Liver (tissue), 9 donors: ENCODE results near the gene ABCG2. TPM values are rescaled to one million over a fixed set of nuclear protein-coding genes. Genes with fewer than 3 reads are reported as not detected.

Source experiments
- DNase-seq: peaks from one replicate; pipeline ENCODE4 v3.0.0-alpha.2; 2017; ENCODE audit warnings: low spot score
- H3K27ac ChIP-seq, 2 donors: one replicate each; pipeline ENCODE4 v1.7.0; 2013; ENCODE audit warnings: inconsistent platforms in 2 of 2, low read length in 2 of 2, control low read depth in 1 of 2, low read depth in 1 of 2, mild to moderate bottlenecking in 1 of 2
- H3K27me3 ChIP-seq, 4 donors: one replicate each; pipeline versions ENCODE4 v1.6.1 to v1.7.0; 2013; ENCODE audit warnings: low read length in 3 of 4, inconsistent platforms in 1 of 4, mild to moderate bottlenecking in 1 of 4, moderate library complexity in 1 of 4; ENCODE audit not compliant: control insufficient read depth in 4 of 4, insufficient read depth in 4 of 4
- H3K36me3 ChIP-seq, 4 donors: one replicate each; pipeline versions ENCODE4 v1.6.1 to v1.7.0; 2013; ENCODE audit warnings: low read length in 3 of 4, mild to moderate bottlenecking in 3 of 4, low read depth in 1 of 4, moderate library complexity in 1 of 4; ENCODE audit not compliant: control insufficient read depth in 4 of 4, insufficient read depth in 3 of 4
- H3K4me1 ChIP-seq, 4 donors: one replicate each; pipeline versions ENCODE4 v1.6.1 to v1.7.0; 2013; ENCODE audit warnings: low read length in 3 of 4, mild to moderate bottlenecking in 3 of 4, moderate library complexity in 1 of 4; ENCODE audit not compliant: control insufficient read depth in 4 of 4, insufficient read depth in 4 of 4
- H3K4me3 ChIP-seq, 3 donors: one replicate each; pipeline versions ENCODE4 v1.6.1 to v1.7.0; 2013; ENCODE audit warnings: low read length in 3 of 3, control low read depth in 1 of 3, low read depth in 1 of 3, mild to moderate bottlenecking in 1 of 3
- H3K9ac ChIP-seq, 2 donors: one replicate each; pipeline ENCODE4 v1.7.0; 2013; ENCODE audit warnings: low read length in 2 of 2, mild to moderate bottlenecking in 2 of 2, moderate library complexity in 2 of 2, control low read depth in 1 of 2, low read depth in 1 of 2
- H3K9me3 ChIP-seq, 4 donors: one replicate each; pipeline versions ENCODE4 v1.6.1 to v1.7.0; 2013; ENCODE audit warnings: low read length in 3 of 4; ENCODE audit not compliant: control insufficient read depth in 4 of 4
- ATF3 ChIP-seq: IDR thresholded peaks from 2 replicates; pipeline ENCODE4 v1.6.1; 2016; ENCODE audit warnings: antibody characterized with exemption
- CTCF ChIP-seq: fragments of 150-350 bp; IDR thresholded peaks from 2 replicates; pipeline ENCODE4 v1.5.1; 2017; ENCODE audit warnings: improper control_type of control experiment, low read depth, low read length; ENCODE audit not compliant: missing input control
- EGR1 ChIP-seq, 2 donors: IDR thresholded peaks; 2 replicates each; pipeline ENCODE4 v1.6.1; 2016 to 2018; ENCODE audit warnings: antibody characterized with exemption in 2 of 2, low read depth in 2 of 2
- FOXA1 ChIP-seq: IDR thresholded peaks from 2 replicates; pipeline ENCODE4 v1.6.1; 2016; ENCODE audit warnings: antibody characterized with exemption
- FOXA2 ChIP-seq: IDR thresholded peaks from 2 replicates; pipeline ENCODE4 v1.6.1; 2016; ENCODE audit warnings: antibody characterized with exemption
- GABPA ChIP-seq, 2 donors: IDR thresholded peaks in 1 of 2; conservative IDR thresholded peaks in 1 of 2; 2 replicates each; pipeline ENCODE4 v1.6.1; 2016; ENCODE audit warnings: antibody characterized with exemption in 2 of 2, mild to moderate bottlenecking in 1 of 2, moderate library complexity in 1 of 2
- HNF4A ChIP-seq, 2 donors: conservative IDR thresholded peaks; 2 replicates each; pipeline ENCODE4 v1.6.1; 2016; ENCODE audit warnings: antibody characterized with exemption in 2 of 2, mild to moderate bottlenecking in 2 of 2
- HNF4G ChIP-seq: IDR thresholded peaks from 2 replicates; pipeline ENCODE4 v1.6.1; 2016; ENCODE audit warnings: antibody characterized with exemption
- JUND ChIP-seq, 2 donors: IDR thresholded peaks; 2 replicates each; pipeline ENCODE4 v1.6.1; 2016; ENCODE audit warnings: antibody characterized with exemption in 2 of 2
- NR2F2 ChIP-seq: IDR thresholded peaks from 2 replicates; pipeline ENCODE4 v1.6.1; 2016; ENCODE audit warnings: antibody characterized with exemption
- RAD21 ChIP-seq, 2 donors: IDR thresholded peaks; 2 replicates each; pipeline ENCODE4 v1.6.1; 2016; ENCODE audit warnings: antibody characterized with exemption in 2 of 2, mild to moderate bottlenecking in 2 of 2
- RXRA ChIP-seq, 2 donors: IDR thresholded peaks; 2 replicates each; pipeline ENCODE4 v1.6.1; 2017 to 2018; ENCODE audit warnings: antibody characterized with exemption in 2 of 2, mild to moderate bottlenecking in 1 of 2
- SP1 ChIP-seq: IDR thresholded peaks from 2 replicates; pipeline ENCODE4 v1.6.1; 2018; ENCODE audit warnings: antibody characterized with exemption, mild to moderate bottlenecking
- TAF1 ChIP-seq: conservative IDR thresholded peaks from 2 replicates; pipeline ENCODE4 v1.6.1; 2016; ENCODE audit warnings: antibody characterized with exemption, mild to moderate bottlenecking
- YY1 ChIP-seq: IDR thresholded peaks from 2 replicates; pipeline ENCODE4 v1.6.1; 2016; ENCODE audit warnings: antibody characterized with exemption, mild to moderate bottlenecking
- ZBTB33 ChIP-seq: IDR thresholded peaks from 2 replicates; pipeline ENCODE4 v1.6.1; 2016; ENCODE audit warnings: antibody characterized with exemption
- WGBS: extraction: QIAGEN DNeasy Blood & Tissue Kit; methylation state at CpG from one replicate; pipeline ENCODE4 v1.1.7; 2013; 5-methylcytosine and 5-hydroxymethylcytosine counted together
- polyA plus RNA-seq, 2 donors: library from polyadenylated mRNA; stranded (reverse) in 1 of 2; unstranded in 1 of 2; fragments of 200-250 nt in 1 of 2; fragments of >200 nt in 1 of 2; fragmentation: Nextera tagmentation in 1 of 2; extraction: Ambion mirVana in 1 of 2; gene quantifications; one replicate each; pipeline versions ENCODE4 v1.2.1 to v1.2.3, GENCODE V29; 2013 to 2015
- total RNA-seq, 2 donors: library from RNA; depleted of rRNA; stranded (reverse); fragments of >200 nt; gene quantifications; one replicate each; pipeline ENCODE4 v1.2.3, GENCODE V29; 2014
- TF ChIP-seq, protein P1 (sequence below): IDR thresholded peaks from 2 replicates; pipeline ENCODE4 v1.6.1; 2016; ENCODE audit warnings: antibody characterized with exemption
- TF ChIP-seq, protein P2 (sequence below): IDR thresholded peaks from 2 replicates; pipeline ENCODE4 v1.6.1; 2016; ENCODE audit warnings: antibody characterized with exemption, mild to moderate bottlenecking
- donor health status: healthy.
- donor health status: healthy.
- donor health status: healthy.
- donor health status: healthy.
- donor health status: healthy.

The ABCG2 gene
- total and polyA plus RNA-seq, 4 donors: 1.9 to 23.6 (median 7.0) TPM

DNA sequence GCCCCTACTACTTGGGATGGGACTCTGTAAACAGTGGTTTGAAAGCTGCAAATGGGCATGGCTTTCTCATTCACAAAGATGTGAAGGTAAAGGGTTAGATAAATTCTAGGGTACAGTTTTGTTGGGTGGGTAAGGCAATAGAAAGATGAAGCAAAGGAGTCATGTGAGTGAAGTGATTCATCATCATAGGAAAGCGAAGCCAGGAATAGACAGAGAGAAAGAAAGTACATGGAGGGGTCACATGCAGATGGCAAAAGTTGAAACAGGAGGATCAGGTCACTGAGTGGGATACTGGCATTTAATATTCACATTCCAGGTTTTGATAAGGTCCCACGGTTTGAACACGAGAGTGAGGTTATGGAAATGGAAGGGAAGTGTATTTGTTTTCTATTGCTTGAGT is 8.2 kb upstream of the ABCG2 start:
- H3K27me3 ChIP-seq: no peaks in the 10 kb centered on the region
- H3K9ac ChIP-seq: no peak overlapping the region
- DNase-seq: no peak
- TF ChIP-seq HNF4G (no peak), RXRA (IDR thresholded peaks at IDR 0.05) (no peak), TAF1 (no peak), FOXA1 (no peak), ZBTB33 (no peak), NR2F2 (no peak), GABPA (IDR thresholded peaks at IDR 0.05 in 1 of 2, conservative IDR thresholded peaks at IDR 0.05 in 1 of 2) (no peak), SP1 (no peak)
- H3K4me1 ChIP-seq: peaks cover 0 to 3% (median 1%) of the 10 kb centered on the region in 4 donors
- no peak overlapping the region for H3K27ac ChIP-seq
- no peaks in the 10 kb centered on the region for H3K9me3 ChIP-seq
- H3K36me3 ChIP-seq: no peaks in the 10 kb centered on the region
- 86% methylated on average over 3 of the region's 3 CpGs for WGBS
- H3K4me3 ChIP-seq: no peak overlapping the region

DNA sequence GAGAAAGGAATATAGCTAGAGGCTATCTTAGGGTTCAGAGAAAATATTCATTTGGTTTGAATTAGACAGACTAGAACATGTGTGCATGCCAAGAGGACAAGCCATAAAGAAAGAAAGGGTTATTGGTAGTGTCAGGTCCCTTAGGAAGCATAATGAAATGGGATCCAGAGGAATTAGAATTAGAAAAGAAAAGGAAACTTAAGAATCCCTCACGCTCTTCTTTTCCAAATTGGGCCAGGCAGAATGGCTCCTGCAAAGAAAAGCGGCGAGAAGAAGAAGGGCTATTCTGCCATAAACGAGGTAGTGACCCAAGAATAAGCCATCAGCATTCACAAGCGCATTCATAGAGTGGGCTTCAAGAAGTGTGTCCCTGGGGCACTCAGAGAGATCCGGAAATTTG is 4.9 kb upstream of the ABCG2 start:
- Histone ChIP-seq H3K27ac (no peak overlapping the region), H3K4me3 (no peak overlapping the region), H3K36me3 (no peaks in the 10 kb centered on the region), H3K9ac (no peak overlapping the region), H3K9me3 (no peaks in the 10 kb centered on the region), H3K4me1 (peaks cover 5 to 18% (median 8%) of the 10 kb centered on the region in 4 donors), H3K27me3 (no peaks in the 10 kb centered on the region)
- 97% methylated on average over 6 of the region's 6 CpGs for WGBS
- no peak for TF ChIP-seq SP1
- TF ChIP-seq JUND (IDR thresholded peaks at IDR 0.05): no peak
- TF ChIP-seq RXRA (IDR thresholded peaks at IDR 0.05): no peak
- TF ChIP-seq FOXA2: no peak
- TF ChIP-seq RAD21 (IDR thresholded peaks at IDR 0.05): no peak
- TF ChIP-seq, protein P1, sequence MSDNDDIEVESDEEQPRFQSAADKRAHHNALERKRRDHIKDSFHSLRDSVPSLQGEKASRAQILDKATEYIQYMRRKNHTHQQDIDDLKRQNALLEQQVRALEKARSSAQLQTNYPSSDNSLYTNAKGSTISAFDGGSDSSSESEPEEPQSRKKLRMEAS: no peak
- TF ChIP-seq, protein P2, sequence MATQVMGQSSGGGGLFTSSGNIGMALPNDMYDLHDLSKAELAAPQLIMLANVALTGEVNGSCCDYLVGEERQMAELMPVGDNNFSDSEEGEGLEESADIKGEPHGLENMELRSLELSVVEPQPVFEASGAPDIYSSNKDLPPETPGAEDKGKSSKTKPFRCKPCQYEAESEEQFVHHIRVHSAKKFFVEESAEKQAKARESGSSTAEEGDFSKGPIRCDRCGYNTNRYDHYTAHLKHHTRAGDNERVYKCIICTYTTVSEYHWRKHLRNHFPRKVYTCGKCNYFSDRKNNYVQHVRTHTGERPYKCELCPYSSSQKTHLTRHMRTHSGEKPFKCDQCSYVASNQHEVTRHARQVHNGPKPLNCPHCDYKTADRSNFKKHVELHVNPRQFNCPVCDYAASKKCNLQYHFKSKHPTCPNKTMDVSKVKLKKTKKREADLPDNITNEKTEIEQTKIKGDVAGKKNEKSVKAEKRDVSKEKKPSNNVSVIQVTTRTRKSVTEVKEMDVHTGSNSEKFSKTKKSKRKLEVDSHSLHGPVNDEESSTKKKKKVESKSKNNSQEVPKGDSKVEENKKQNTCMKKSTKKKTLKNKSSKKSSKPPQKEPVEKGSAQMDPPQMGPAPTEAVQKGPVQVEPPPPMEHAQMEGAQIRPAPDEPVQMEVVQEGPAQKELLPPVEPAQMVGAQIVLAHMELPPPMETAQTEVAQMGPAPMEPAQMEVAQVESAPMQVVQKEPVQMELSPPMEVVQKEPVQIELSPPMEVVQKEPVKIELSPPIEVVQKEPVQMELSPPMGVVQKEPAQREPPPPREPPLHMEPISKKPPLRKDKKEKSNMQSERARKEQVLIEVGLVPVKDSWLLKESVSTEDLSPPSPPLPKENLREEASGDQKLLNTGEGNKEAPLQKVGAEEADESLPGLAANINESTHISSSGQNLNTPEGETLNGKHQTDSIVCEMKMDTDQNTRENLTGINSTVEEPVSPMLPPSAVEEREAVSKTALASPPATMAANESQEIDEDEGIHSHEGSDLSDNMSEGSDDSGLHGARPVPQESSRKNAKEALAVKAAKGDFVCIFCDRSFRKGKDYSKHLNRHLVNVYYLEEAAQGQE: no peak
- TF ChIP-seq FOXA1: no peak
- TF ChIP-seq HNF4G: no peak
- no peak for TF ChIP-seq ATF3
- TF ChIP-seq CTCF: no peak
- no peak for TF ChIP-seq EGR1 (IDR thresholded peaks at IDR 0.05; ENCODE audit: low read depth in 2 of 2)
- no peak for TF ChIP-seq YY1
- no peak for TF ChIP-seq HNF4A (conservative IDR thresholded peaks at IDR 0.05)
- TF ChIP-seq ZBTB33: no peak
- DNase-seq: no peak
